HepG2 (cell line): ENCODE data around the gene NAALADL1. TPM values are rescaled to one million over a fixed set of nuclear protein-coding genes. Genes with fewer than 3 reads are reported as not detected.

Experiments
- AHDC1 ChIP-seq: sonication (generic); formaldehyde crosslinking; IDR thresholded peaks from 2 replicates; pipeline ENCODE4 v1.5.1; 2020; ENCODE audit warnings: mild to moderate bottlenecking, missing genetic modification reagents, borderline replicate concordance
- DDIT3 ChIP-seq: sonication (generic); formaldehyde crosslinking; IDR thresholded peaks from 2 replicates; pipeline ENCODE4 v1.4.0; 2020; ENCODE audit warnings: mild to moderate bottlenecking, missing genetic modification reagents
- GABPB1 ChIP-seq: IDR thresholded peaks from 2 replicates; pipeline ENCODE4 v1.6.1; 2016; ENCODE audit warnings: mild to moderate bottlenecking, missing genetic modification reagents, moderate library complexity, missing compliant biosample characterization
- KDM5B ChIP-seq: sonication (generic); formaldehyde crosslinking; IDR thresholded peaks from 2 replicates; pipeline ENCODE4 v1.4.0; 2020; ENCODE audit warnings: missing genetic modification reagents, mild to moderate bottlenecking, borderline replicate concordance
- KLF15 ChIP-seq: sonication (generic); formaldehyde crosslinking; IDR thresholded peaks from 2 replicates; pipeline ENCODE4 v1.8.1; 2023; ENCODE audit warnings: borderline replicate concordance, mild to moderate bottlenecking, inconsistent platforms, missing genetic modification reagents, mixed read lengths
- MEIS2 ChIP-seq: sonication (generic); formaldehyde crosslinking; IDR thresholded peaks from 2 replicates; pipeline ENCODE4 v1.9.0; 2021; ENCODE audit warnings: mild to moderate bottlenecking, missing genetic modification reagents
- SALL1 ChIP-seq: sonication (generic); formaldehyde crosslinking; IDR thresholded peaks from 2 replicates; pipeline ENCODE4 v1.8.0; 2022; ENCODE audit warnings: mild to moderate bottlenecking, missing genetic modification reagents
- ZFX ChIP-seq: sonication (generic); formaldehyde crosslinking; IDR thresholded peaks from 2 replicates; pipeline ENCODE4 v1.4.0; 2020; ENCODE audit warnings: mild to moderate bottlenecking, low read depth, missing genetic modification reagents, moderate library complexity
- ZNF503 ChIP-seq: sonication (generic); formaldehyde crosslinking; IDR thresholded peaks from 2 replicates; pipeline ENCODE4 v1.4.0; 2020; ENCODE audit warnings: missing genetic modification reagents
- ZNF543 ChIP-seq: sonication (generic); formaldehyde crosslinking; IDR thresholded peaks from 2 replicates; pipeline ENCODE4 v1.4.0; 2020; ENCODE audit warnings: mild to moderate bottlenecking, missing genetic modification reagents
- ZNF546 ChIP-seq: sonication (generic); formaldehyde crosslinking; conservative IDR thresholded peaks from 2 replicates; pipeline ENCODE4 v1.8.1; 2023; ENCODE audit warnings: mild to moderate bottlenecking, missing genetic modification reagents
- ZNF564 ChIP-seq: sonication (generic); formaldehyde crosslinking; IDR thresholded peaks from 2 replicates; pipeline ENCODE4 v1.8.1; 2023; ENCODE audit warnings: mild to moderate bottlenecking, missing genetic modification reagents
- ZNF687 ChIP-seq: sonication (generic); formaldehyde crosslinking; IDR thresholded peaks from 2 replicates; pipeline ENCODE4 v1.5.1; 2020; ENCODE audit warnings: mild to moderate bottlenecking, missing genetic modification reagents, moderate library complexity
- ZNF710 ChIP-seq: sonication (generic); formaldehyde crosslinking; IDR thresholded peaks from 2 replicates; pipeline ENCODE4 v1.5.0; 2020; ENCODE audit warnings: mild to moderate bottlenecking, missing genetic modification reagents, borderline replicate concordance
- polyA plus RNA-seq, 8 experiments: library from polyadenylated mRNA; depleted of rRNA in 3 of 8; stranded (reverse) in 7 of 8; unstranded in 1 of 8; fragments of >200 nt; fragmentation: Illumina TruSeq in 4 of 8; extraction: Trizol in 4 of 8; gene quantifications; 2 replicates each; pipeline versions ENCODE4 v1.2.1 to v1.2.3, GENCODE V29; 2011 to 2016; ENCODE audit warnings: low read depth in 4 of 8, missing spikeins in 1 of 8, mixed read lengths in 1 of 8; ENCODE audit not compliant: insufficient read depth in 1 of 8
- total RNA-seq, 5 experiments: library from RNA; depleted of rRNA; stranded (reverse); fragments of >200 nt; fragmentation: Illumina TruSeq; extraction: Trizol; gene quantifications; 2 replicates each; pipeline ENCODE4 v1.2.3, GENCODE V29; 2016; ENCODE audit warnings: low read depth in 1 of 5

The NAALADL1 gene
- total and polyA plus RNA-seq, 2 of the 13 experiments (the other 11 are each of a cell fraction or from before 2014, with no cell fraction given): 9.3 to 33.9 TPM

- peak; percentile 80 for TF ChIP-seq ZNF687 (CRISPR knock-in tag)
- TF ChIP-seq ZNF543 (CRISPR knock-in tag): peak; percentile 0; the same call in 1 of the 2 replicates
- 0 out of 2 replicates have a peak, but pooled peaks have one; percentile 12 for TF ChIP-seq AHDC1 (CRISPR knock-in tag)
- TF ChIP-seq GABPB1 (CRISPR knock-in tag): peak; percentile 6; the same call in 1 of the 2 replicates
- TF ChIP-seq KLF15 (CRISPR knock-in tag): peak; percentile 63; the same call in 1 of the 2 replicates
- TF ChIP-seq KDM5B (CRISPR knock-in tag): 0 out of 2 replicates have a peak, but pooled peaks have one; percentile 40
- TF ChIP-seq SALL1 (CRISPR knock-in tag): peak; percentile 31; the same call in 1 of the 2 replicates
- TF ChIP-seq ZNF710: peak; percentile 42; the same call in 1 of the 2 replicates
- no peak for TF ChIP-seq ZNF503 (CRISPR knock-in tag)
- TF ChIP-seq ZFX (CRISPR knock-in tag): peak; percentile 72; the same call in 1 of the 2 replicates
- TF ChIP-seq ZNF564 (CRISPR knock-in tag): 0 out of 2 replicates have a peak, but pooled peaks have one; percentile 67
- peak; percentile 50; the same call in 1 of the 2 replicates for TF ChIP-seq MEIS2 (CRISPR knock-in tag)
- TF ChIP-seq ZNF546 (CRISPR knock-in tag): 0 out of 2 replicates have a peak, but pooled peaks have one; percentile 54
- TF ChIP-seq DDIT3 (CRISPR knock-in tag): no peak
These were observed 341 bp downstream of the NAALADL1 start (continued) for GRCh38 chr11:65058012-65058411.
